Stimulated activated CD8-positive, alpha-beta memory T cell treated with anti-CD3 and anti-CD28 coated beads, Interleukin-7, amount 100 ng/mL, for 48 hours (primary cell): ENCODE results near the gene MGARP.
A peak's percentile ranks its signal among the peaks of the same experiment; 100 is the strongest.
"Not testable (repeated sequence)": the region's sequence is repeated elsewhere in the genome, so short reads cannot be mapped to it uniquely, and the experiment has no call there.

Experiments
- DNase-seq, 2 donors: peaks; one replicate each; pipeline ENCODE4 v3.0.0-alpha.2; 2020; ENCODE audit warnings: low read depth in 1 of 2; ENCODE audit errors: extremely low read depth in 1 of 2

The MGARP gene

DNA sequence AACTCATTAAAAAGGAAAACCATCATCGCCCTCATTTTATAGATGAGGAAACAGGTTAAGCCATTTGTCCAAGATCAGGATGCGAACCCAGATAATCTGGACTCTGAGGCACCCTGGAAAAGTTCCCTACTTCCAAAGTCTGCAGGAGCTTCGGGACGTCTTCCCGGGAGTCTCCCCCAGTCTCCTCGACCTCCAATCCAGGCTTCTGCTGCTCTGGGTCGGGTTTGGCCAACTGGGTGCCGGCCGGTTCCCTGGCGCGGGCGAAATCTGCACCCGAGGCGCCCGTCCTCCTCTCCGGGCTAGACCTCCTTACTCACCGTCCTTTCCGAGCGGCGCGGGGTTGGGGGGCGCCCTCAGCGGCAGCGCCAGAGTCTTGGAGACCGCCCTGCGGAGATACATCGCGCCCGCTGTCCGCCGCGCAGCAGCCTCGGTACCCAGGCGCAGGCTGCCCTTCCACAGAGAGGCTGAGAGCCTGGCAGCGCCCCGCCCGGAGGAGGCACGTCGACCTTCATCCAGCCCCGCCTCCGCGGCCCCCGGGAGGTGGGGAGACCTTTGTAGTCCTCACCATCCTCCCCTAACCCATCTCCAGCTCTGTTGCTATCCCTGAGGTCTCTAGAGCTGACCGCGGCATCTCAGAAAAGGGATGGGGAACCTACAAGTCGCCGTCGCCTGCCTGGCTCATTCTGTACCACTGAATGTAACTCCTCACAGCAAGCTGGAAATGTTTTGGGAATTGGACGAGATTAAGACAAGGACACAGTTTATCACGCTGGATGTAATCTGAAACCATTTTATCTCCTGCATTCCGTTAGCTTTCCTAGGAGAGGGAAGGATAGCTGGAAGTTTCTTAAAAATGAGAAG, at the start of gene MGARP:
Gene MGARP, minus strand, starts transcription at position 466 of the 861 bp plus-strand sequence. Its CDS starts 67 bp downstream, at position 399.
- DNase-seq = no peak

- no peak for DNase-seq
Measured at GRCh38 chr4:139329665-139330200, 49.7 kb upstream of the MGARP start.

- no peak for DNase-seq
Measured at GRCh38 chr4:139324620-139325019, 44.6 kb upstream of the MGARP start.

DNA sequence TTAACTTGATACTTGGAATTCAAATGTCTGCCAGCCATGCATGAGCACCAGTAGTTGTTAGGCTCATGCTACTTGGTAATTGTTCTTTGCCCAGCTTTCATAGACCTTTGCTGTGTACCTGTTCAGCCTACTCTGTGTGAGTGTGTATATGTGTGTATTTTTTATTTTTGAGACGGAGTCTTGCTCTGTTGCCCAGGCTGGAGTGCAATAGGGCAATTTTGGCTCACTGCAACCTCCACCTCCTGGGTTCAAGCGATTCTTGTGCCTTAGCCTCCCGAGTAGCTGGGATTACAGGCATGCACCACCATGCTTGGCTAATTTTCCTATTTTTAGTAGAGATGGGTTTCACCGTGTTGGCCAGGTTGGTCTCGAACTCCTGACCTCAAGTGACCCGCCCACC, 42.5 kb upstream of the MGARP start:
- not testable (repeated sequence) for DNase-seq

GRCh38 chr4:139322070-139322469, 42.0 kb upstream of the MGARP start:
- DNase-seq = not testable (repeated sequence)

- DNase-seq = no peak
Measured at GRCh38 chr4:139319571-139319970, 39.5 kb upstream of the MGARP start.

GRCh38 chr4:139317635-139318034, 37.6 kb upstream of the MGARP start:
- no peak for DNase-seq

DNA sequence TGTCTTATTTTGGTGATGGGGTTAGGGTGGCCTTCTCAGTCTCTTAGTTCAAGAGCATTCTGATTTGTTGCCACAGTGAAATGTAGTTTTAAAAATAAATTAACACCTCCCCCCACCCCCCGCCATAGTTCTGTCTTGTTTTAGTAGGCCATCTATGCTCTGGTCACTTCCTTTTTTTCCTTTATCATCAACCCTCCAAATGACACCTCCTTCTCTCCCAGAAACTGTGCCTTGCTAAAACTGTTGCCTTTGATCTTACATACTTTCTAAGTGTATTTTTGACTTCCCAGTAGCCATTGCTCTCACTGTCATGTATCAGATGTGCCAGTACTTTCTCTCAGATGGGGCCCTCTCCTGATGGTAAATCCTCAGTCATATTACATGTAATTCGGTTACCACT, 36.7 kb upstream of the MGARP start:
- no peak for DNase-seq

DNA sequence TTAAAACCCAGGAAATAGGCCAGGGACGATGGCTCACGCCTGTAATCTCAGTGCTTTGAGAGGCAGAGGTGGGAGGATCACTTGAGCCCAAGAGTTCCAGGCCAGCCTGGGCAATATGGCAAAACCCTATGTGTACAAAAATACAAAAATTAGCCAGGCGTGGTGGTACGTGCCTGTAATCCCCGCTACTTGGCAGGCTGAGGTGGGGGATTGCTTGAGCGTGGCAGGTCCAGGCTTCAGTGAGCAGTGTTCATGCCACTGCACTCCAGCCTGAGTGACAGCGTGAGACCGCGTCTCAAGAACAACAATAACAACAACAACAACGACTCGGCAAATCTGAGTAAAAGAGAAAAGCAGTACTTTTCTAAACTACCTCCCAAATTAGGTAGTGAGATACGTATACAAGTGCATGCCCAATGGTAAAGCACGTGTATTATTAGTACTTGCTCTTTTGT, 35.2 kb upstream of the MGARP start:
- no peak for DNase-seq

GRCh38 chr4:139314047-139314800, 34.2 kb upstream of the MGARP start:
- DNase-seq = no peak

DNA sequence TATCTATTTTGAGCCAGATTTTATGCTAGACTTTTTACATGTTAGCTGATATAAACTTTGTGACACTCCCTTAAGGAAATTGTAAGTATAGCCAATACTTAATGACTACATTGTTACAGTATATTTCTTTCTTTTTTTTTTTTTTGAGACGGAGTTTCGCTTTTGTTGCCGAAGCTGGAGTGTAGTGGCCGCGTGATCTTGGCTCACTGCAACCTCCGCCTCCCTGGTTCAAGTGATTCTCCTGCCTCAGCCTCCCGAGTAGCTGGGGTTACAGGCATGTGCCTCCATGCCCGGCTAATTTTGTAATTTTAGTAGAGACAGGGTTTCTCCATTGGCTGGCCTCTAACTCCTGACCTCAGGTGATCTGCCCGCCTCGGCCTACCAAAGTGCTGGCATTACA, 33.4 kb upstream of the MGARP start:
- DNase-seq = not testable (repeated sequence)

- DNase-seq = no peak
Measured at GRCh38 chr4:139312552-139313332, 32.7 kb upstream of the MGARP start.

DNA sequence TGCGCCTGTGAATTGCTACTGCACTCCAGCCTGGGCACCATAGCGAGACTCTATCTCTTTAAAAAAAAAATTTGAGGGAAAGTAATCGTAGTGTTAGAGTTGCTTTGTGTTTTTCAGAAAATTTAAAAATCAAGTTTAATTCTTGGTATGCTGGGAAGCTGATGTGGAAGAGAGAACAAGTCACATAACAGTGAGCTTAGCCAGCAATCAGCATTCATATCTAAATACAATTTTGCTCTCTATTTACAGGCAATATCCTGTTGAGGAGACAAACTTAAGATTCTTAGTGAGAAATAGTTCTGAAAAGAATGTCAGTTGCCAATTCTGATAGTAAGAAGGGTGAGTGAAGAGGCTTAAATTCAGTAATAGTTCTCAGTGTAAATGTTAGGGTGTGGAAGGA, 31.9 kb upstream of the MGARP start:
- DNase-seq = no peak

DNA sequence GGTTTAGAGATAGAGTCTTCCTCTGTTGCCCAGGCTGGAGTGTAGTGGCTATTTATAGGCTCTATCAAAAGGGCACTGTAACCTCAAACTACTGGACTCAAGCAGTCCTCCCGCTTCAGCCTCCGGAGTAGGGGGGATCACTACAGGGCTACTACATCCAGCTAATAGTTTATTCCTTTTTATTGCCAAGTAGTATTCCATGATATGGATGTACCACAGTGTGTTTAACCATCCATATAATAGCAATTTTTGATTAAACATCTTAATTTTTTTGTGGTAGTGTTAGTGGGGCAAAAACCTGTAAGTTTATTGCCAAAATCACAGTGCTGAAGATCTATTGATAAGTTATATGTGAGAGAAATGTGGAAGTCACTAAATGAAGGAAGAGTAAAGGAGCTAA, 24.9 kb upstream of the MGARP start:
- DNase-seq = no peak

- DNase-seq = peak; percentile 34 to 44
Measured at GRCh38 chr4:139301821-139302611, 22.0 kb upstream of the MGARP start, which contains the start of gene NDUFC1. NDUFC1 (minus strand) TSS chr4:139302477; CDS start chr4:139295798, 6,679 bp downstream.

DNA sequence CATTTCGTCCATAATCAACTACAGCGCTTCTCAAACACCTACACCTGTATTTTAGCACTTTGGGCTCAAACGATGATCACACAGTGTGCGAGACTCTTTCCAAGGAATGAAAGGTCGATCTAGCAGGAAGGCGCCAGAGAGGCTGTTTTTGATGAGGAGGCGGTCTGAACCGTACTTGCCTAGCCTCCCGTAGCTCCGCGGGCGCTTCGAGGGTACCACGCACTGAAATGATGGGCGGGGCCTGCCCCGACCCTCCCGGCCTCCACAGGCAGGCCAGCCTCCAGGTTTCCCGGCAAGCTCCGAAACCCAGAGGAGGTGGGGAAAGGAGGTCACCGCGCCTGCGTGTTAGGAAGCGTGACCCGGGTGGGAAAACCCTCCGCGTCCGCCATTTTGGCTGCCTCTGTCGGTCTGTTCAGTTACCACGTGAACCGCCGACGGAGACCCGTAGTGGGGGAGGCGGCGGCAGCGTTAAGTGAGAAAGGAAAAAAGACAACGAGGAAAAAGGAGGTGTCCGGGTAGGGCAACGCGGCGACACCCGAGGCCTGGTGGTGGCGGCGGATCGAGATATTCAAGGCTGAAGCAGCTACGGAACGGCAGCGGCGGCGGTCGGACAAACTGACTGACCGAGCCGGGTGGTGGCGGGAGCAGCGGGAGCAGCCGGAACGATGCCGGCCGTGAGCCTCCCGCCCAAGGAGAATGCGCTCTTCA, 21.2 kb upstream of the MGARP start, which contains the start of gene NAA15:
Gene NAA15, plus strand, starts transcription at position 393 of the 708 bp plus-strand sequence. Its CDS starts 273 bp downstream, at position 666.
- DNase-seq = peak; percentile 93 to 98

DNA sequence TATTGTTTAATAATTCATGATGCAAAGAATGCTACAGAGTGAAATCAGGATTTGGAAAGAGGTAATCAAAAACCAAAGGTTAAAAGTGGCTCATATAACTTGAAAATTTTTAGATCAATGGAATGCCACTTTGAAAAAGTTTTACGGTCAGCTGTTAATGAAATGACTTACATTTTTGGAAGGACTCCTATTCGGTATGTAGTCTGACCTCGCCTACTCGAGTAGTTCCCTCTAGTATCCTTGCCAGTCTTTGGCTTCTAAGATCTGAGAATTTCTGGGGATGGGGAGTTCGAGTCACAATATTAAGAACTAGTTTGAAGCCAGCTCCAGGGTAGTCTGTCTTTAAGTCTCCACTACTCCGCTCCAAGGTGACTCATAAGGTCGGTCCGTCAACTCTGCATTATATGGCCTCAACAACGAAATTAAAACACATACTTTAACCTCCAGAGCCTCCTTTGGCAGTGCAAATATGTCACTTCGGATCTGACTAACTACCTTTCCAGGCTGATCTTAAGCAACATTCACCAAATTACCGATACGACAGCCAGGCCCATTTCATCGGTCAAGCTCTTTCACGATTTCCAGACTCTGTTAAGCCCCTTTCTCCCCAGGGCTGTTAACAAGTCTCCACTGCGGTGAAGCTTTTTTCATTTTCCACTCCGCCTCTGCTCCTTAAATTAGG, 20.5 kb upstream of the MGARP start:
- peak in 1 of 2 donors; percentile 17 for DNase-seq

DNA sequence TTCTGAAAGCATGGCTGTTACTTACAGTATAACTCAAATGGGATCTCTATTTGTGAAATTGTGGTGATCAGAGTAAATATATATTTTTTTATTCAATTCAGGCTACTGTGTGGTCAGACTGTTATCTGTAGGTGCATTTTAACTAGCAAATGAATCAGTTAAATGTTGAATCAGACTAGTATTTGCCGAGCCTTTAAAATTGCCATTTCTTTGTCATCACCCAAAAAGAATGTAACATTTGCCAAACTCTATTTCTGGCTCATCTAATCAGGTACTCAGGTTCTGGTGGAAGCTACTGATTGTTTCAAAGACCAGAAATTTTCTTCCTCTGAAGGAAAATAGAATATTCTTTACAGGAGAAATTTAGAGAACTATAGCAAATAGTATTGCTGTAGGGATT, 19.5 kb upstream of the MGARP start:
- DNase-seq = no peak

- DNase-seq = no peak
Measured at GRCh38 chr4:139297001-139297410, 17.0 kb upstream of the MGARP start.
